T-cell (primary cell): ENCODE measurements around the gene SMIM20. TPM values are rescaled to one million over a fixed set of nuclear protein-coding genes. Genes with fewer than 3 reads are reported as not detected.

ENCODE experiments used
- ATAC-seq, 4 experiments: fragments of 200-7000 bp in 3 of 4; fragments of 150-1000 bp in 1 of 4; cut with Tn5 transposase; replicated peaks in 1 of 4; 1 replicate in 3 of 4; 2 replicates in 1 of 4; pipeline ENCODE4 v1.10.0; 2021; ENCODE audit warnings: moderate library complexity in 3 of 4, mild to moderate bottlenecking in 2 of 4, moderate number of reproducible peaks in 1 of 4
- CTCF ChIA-PET, 2 donors: fragments of 300-600 bp; sonication (Branson Sonifier 250); formaldehyde crosslinking; loops; one replicate each; lab custom pipeline; 2022; ENCODE audit warnings: antibody characterized with exemption in 2 of 2; lab: Charles Lee
- POLR2A ChIA-PET, 2 donors: fragments of 300-600 bp; sonication (Branson Sonifier 250); formaldehyde crosslinking; loops; one replicate each; lab custom pipeline; 2022; ENCODE audit warnings: antibody characterized with exemption in 2 of 2; lab: Charles Lee
- DNase-seq, 35 experiments: peaks; one replicate each; pipeline versions ENCODE4 v3.0.0 to v3.0.0-alpha.2; 2013 to 2023
- H3K27ac ChIP-seq: one replicate; pipeline ENCODE4 v1.5.1; 2013; ENCODE audit warnings: low read length
- H3K27me3 ChIP-seq, 2 experiments: replicated peaks in 1 of 2; 1 replicate in 1 of 2; 2 replicates in 1 of 2; pipeline versions ENCODE4 v1.6.1 to v1.7.0; 2013; ENCODE audit warnings: low read length in 1 of 2, mixed read lengths in 1 of 2; ENCODE audit not compliant: control insufficient read depth in 2 of 2, insufficient read depth in 2 of 2; ENCODE audit errors: extremely low read depth in 1 of 2
- H3K36me3 ChIP-seq, 2 donors: 1 replicate in 1 of 2; 2 replicates in 1 of 2; pipeline versions ENCODE4 v1.6.1 to v1.7.0; 2013; ENCODE audit warnings: low read length in 1 of 2; ENCODE audit not compliant: control insufficient read depth in 2 of 2, insufficient read depth in 1 of 2; ENCODE audit errors: extremely low read depth in 1 of 2
- H3K4me1 ChIP-seq, 2 experiments: 1 replicate in 1 of 2; 2 replicates in 1 of 2; pipeline versions ENCODE4 v1.6.1 to v1.7.0; 2013; ENCODE audit warnings: low read length in 2 of 2, mixed read lengths in 1 of 2; ENCODE audit not compliant: insufficient read depth in 2 of 2, control insufficient read depth in 1 of 2; ENCODE audit errors: extremely low read depth in 1 of 2
- H3K4me3 ChIP-seq, 2 donors: 1 replicate in 1 of 2; 2 replicates in 1 of 2; pipeline versions ENCODE4 v1.5.1 to v1.7.0; 2013; ENCODE audit warnings: mild to moderate bottlenecking in 2 of 2, low read length in 1 of 2, moderate library complexity in 1 of 2; ENCODE audit not compliant: control insufficient read depth in 1 of 2; ENCODE audit errors: extremely low read depth in 1 of 2
- H3K9me3 ChIP-seq: 2 replicates; pipeline ENCODE4 v1.7.0; 2013
- H3K27ac Mint-ChIP-seq, 2 donors: one replicate each; pipeline ENCODE4 v1.8.0; 2020 to 2021; ENCODE audit warnings: mild to moderate bottlenecking in 2 of 2, mixed read lengths in 2 of 2
- H3K27me3 Mint-ChIP-seq, 2 donors: one replicate each; pipeline ENCODE4 v1.8.0; 2021 to 2022; ENCODE audit warnings: mixed read lengths in 2 of 2
- H3K36me3 Mint-ChIP-seq: one replicate; pipeline ENCODE4 v1.8.0; 2021; ENCODE audit warnings: mixed read lengths
- H3K4me1 Mint-ChIP-seq, 3 donors: one replicate each; pipeline ENCODE4 v1.8.0; 2020 to 2022; ENCODE audit warnings: mixed read lengths in 3 of 3, mild to moderate bottlenecking in 1 of 3
- H3K4me3 Mint-ChIP-seq, 3 donors: one replicate each; pipeline ENCODE4 v1.8.0; 2020 to 2022; ENCODE audit warnings: mild to moderate bottlenecking in 3 of 3, mixed read lengths in 3 of 3, moderate library complexity in 3 of 3
- H3K9me3 Mint-ChIP-seq, 3 donors: one replicate each; pipeline ENCODE4 v1.8.0; 2020 to 2022; ENCODE audit warnings: mixed read lengths in 3 of 3
- WGBS: methylation state at CpG from one replicate; pipeline ENCODE4 v1.1.5; 2013; ENCODE audit warnings: missing lambda C conversion rate; ENCODE audit not compliant: insufficient coverage; 5-methylcytosine and 5-hydroxymethylcytosine counted together
- total RNA-seq, 35 experiments: library from RNA in 6 of 35; stranded (reverse) in 6 of 35; fragments of 120-200 nt in 1 of 35; gene quantifications; one replicate each; pipeline versions ENCODE4 v1.2.1 to v1.2.4 and lab custom pipeline; 2013 to 2026

Gene SMIM20
- total RNA-seq, 5 donors from 2014 or later (not counting 1 experiment from before 2014, with no cell fraction given) = 13.1 to 19.1 (median 16.0) TPM

DNA sequence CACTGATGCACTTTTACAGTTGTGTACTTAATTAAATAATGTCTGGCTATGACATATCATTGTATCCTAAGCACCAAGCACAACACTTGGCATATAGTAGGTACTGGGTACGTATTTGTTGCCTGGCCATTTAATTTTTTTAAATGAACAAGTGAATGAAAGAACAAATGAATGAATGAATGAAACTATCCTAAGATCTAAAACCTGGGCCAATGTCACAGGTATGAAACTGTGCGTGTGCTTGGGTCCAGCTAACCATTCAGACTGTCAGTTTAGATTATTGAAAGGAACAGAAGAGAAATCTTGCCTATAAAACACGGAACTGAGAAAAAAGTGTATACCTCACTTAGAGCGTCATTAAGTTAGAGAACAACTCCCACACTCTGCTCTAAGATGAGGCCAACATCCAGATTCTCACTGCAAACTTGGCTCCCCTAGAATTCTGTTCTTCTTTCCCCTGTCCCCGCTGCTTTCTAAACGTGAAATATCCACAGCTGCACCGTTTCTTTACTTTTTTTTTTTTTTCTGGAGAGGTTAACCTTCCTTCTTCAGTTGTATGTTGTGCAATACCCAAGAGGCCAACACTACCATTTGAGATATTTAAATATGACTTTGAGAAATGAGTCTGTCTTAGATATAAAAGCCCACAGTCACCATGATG, 33.9 kb upstream of the SMIM20 start:
- no peaks in the 10 kb centered on the region for H3K27me3 ChIP-seq
- ATAC-seq (no peak), DNase-seq (no peak)
- ChIA-PET POLR2A (no interaction called here), CTCF (no interaction called here)
- H3K9me3 ChIP-seq = no peaks in the 10 kb centered on the region
- H3K36me3 ChIP-seq = no peaks in the 10 kb centered on the region
- H3K27ac Mint-ChIP-seq = no peak overlapping the region
- H3K4me3 ChIP-seq = no peak overlapping the region
- H3K27me3 Mint-ChIP-seq = peaks cover 3 to 13% of the 10 kb centered on the region in 2 donors
- H3K4me1 ChIP-seq = no peaks in the 10 kb centered on the region
- no peak overlapping the region for H3K27ac ChIP-seq
- H3K4me3 Mint-ChIP-seq = no peak overlapping the region
- H3K9me3 Mint-ChIP-seq = peaks cover 0 to 9% (median 0%) of the 10 kb centered on the region in 3 donors
- peaks cover 0 to 3% (median 0%) of the 10 kb centered on the region in 3 donors for H3K4me1 Mint-ChIP-seq
- H3K36me3 Mint-ChIP-seq = peaks cover 4% of the 10 kb centered on the region
- whole genome bisulfite sequencing = 80% methylated on average over 1 of the region's 7 CpGs

DNA sequence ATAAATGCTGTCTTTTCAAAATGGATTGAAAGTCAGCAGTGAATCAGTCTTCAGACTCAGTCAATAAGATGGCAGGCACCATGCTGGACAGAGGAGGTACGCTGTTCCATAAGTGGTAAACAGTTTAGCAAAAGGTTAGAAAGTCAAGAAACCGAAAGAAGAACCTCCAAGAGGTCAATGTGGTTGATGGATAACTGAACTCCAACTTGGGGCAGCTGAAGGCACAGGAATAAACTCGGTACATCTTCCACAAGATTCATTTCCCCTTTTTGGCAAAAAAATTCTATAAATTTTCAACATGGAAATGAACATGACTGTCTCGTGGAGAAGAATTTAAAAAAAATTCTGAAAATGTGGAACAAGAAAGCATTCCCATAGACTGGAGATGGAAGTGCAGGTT, 32.8 kb upstream of the SMIM20 start:
- Mint-ChIP-seq H3K27ac (no peak overlapping the region), H3K4me1 (peaks cover 0 to 3% (median 0%) of the 10 kb centered on the region in 3 donors), H3K4me3 (no peak overlapping the region), H3K9me3 (peaks cover 0 to 9% (median 0%) of the 10 kb centered on the region in 3 donors), H3K36me3 (peaks cover 4% of the 10 kb centered on the region), H3K27me3 (peaks cover 3 to 13% of the 10 kb centered on the region in 2 donors)
- Histone ChIP-seq H3K27me3 (no peaks in the 10 kb centered on the region), H3K36me3 (no peaks in the 10 kb centered on the region), H3K4me3 (no peak overlapping the region), H3K9me3 (no peaks in the 10 kb centered on the region), H3K4me1 (no peaks in the 10 kb centered on the region), H3K27ac (no peak overlapping the region)
- WGBS = no CpG with 5 or more reads among the region's 4 CpGs
- CTCF ChIA-PET = no interaction called here
- DNase-seq = no peak
- ATAC-seq = no peak
- POLR2A ChIA-PET = interaction anchor here in 1 of 2 donors (0.6 to 0.7 kb wide), 2 partner anchors 27 to 32 kb away, joined by 3 read pairs; no protein-coding TSS in a partner anchor

DNA sequence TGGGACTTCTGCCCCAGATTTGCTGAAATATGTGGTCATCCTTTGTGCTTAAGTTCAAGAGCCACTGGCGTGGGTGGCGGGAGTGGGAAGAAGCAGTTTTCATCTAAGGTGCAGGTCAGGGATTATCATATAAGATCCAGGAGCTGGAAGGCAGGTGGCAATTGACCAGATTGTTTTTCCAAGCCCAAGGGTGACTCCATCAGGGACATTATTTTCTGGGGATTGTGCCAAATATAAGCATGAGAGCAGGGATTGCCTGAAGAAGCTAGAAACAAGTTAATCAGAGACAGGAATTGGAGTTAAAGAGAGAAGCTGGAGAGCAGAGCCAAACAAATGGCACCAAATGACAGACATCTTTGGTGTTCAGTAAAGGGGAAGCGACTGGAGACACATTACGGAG, 31.8 kb upstream of the SMIM20 start:
- Mint-ChIP-seq H3K9me3 (peaks cover 0 to 9% (median 0%) of the 10 kb centered on the region in 3 donors), H3K36me3 (peaks cover 4% of the 10 kb centered on the region), H3K27ac (no peak overlapping the region), H3K4me3 (no peak overlapping the region), H3K4me1 (peaks cover 0 to 3% (median 0%) of the 10 kb centered on the region in 3 donors), H3K27me3 (peaks cover 3 to 17% of the 10 kb centered on the region in 2 donors)
- WGBS = 96% methylated on average over 4 of the region's 4 CpGs
- CTCF ChIA-PET = no interaction called here
- no peak overlapping the region for H3K27ac ChIP-seq
- POLR2A ChIA-PET = no interaction called here
- H3K27me3 ChIP-seq = no peaks in the 10 kb centered on the region
- H3K4me1 ChIP-seq = no peaks in the 10 kb centered on the region
- ATAC-seq (no peak), DNase-seq (no peak)
- no peaks in the 10 kb centered on the region for H3K36me3 ChIP-seq
- no peak overlapping the region for H3K4me3 ChIP-seq
- no peaks in the 10 kb centered on the region for H3K9me3 ChIP-seq

DNA sequence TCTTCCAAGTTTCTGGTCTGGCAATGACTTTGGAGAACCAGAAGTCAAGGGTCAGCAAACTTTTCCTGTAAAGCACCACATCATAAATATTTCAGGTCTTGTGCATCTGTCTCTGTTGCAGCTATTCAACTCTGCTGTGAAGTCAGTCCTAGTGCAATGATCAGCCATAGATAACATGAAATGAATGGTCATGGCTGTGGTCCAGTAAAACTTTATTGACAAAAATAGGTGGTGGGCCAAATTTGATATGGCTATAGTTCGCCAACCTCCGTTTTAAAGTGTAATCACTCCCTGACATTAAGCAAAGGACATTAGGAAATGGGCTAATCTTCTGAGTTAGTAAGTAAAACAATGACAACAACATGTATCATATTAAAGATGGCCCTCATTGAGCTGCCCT, 30.5 kb upstream of the SMIM20 start:
- ChIA-PET POLR2A (no interaction called here), CTCF (no interaction called here)
- no peak overlapping the region for H3K4me3 Mint-ChIP-seq
- Histone ChIP-seq H3K4me1 (no peaks in the 10 kb centered on the region), H3K36me3 (no peaks in the 10 kb centered on the region), H3K27me3 (no peaks in the 10 kb centered on the region), H3K9me3 (no peaks in the 10 kb centered on the region), H3K27ac (no peak overlapping the region), H3K4me3 (no peak overlapping the region)
- H3K36me3 Mint-ChIP-seq = peaks cover 4% of the 10 kb centered on the region
- ATAC-seq (no peak), DNase-seq (no peak)
- no peak overlapping the region for H3K27ac Mint-ChIP-seq
- H3K4me1 Mint-ChIP-seq = peaks cover 0 to 3% (median 0%) of the 10 kb centered on the region in 3 donors
- WGBS = no CpG with 5 or more reads among the region's 2 CpGs
- peaks cover 0 to 9% (median 0%) of the 10 kb centered on the region in 3 donors for H3K9me3 Mint-ChIP-seq
- H3K27me3 Mint-ChIP-seq = peaks cover 3 to 17% of the 10 kb centered on the region in 2 donors

DNA sequence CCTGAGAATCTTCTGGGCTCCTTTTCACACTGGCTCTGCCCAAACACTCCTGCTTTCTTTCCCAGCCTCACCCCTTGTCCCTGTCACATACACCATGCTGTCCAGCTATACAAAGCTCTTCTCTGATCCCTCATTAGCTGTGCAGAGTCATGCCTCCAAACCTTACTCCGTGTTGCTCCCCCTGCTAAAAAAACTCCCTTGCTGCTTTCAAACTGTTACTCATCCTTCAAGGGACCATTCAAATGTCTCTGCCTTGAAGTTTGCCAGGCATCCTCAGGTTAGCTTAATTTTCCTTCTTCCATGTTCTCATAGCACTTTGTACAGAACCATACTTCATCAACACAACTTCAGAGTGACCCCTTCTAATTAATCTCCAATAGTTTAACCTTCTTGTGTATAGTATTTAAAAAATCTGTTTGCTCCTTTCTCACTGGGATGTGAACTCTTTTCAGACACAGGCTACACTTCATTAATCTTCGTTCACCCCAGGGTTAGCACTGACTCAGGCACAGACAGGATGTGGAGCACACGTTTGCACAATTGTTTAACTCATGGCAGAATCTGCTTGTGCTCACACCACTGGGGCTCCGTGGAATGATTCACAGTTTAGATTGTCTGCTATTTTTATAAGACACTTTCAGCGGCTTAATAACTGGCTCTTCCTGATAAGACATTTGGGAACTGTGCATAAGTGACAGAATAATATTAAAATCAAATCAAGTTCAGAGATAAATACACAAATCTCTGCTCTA, 29.8 kb upstream of the SMIM20 start:
- H3K27me3 ChIP-seq = no peaks in the 10 kb centered on the region
- CTCF ChIA-PET = no interaction called here
- H3K4me3 ChIP-seq = no peak overlapping the region
- no peaks in the 10 kb centered on the region for H3K9me3 ChIP-seq
- peaks cover 0 to 3% (median 0%) of the 10 kb centered on the region in 3 donors for H3K4me1 Mint-ChIP-seq
- WGBS = 29% methylated on average over 2 of the region's 5 CpGs
- peaks cover 4% of the 10 kb centered on the region for H3K36me3 Mint-ChIP-seq
- peaks cover 0 to 9% (median 0%) of the 10 kb centered on the region in 3 donors for H3K9me3 Mint-ChIP-seq
- H3K36me3 ChIP-seq = no peaks in the 10 kb centered on the region
- no peak overlapping the region for H3K27ac ChIP-seq
- H3K27me3 Mint-ChIP-seq = peaks cover 3 to 17% of the 10 kb centered on the region in 2 donors
- DNase-seq (no peak), ATAC-seq (peak in 1 of 4 experiments; percentile 40)
- H3K27ac Mint-ChIP-seq = no peak overlapping the region
- POLR2A ChIA-PET = no interaction called here
- no peaks in the 10 kb centered on the region for H3K4me1 ChIP-seq
- H3K4me3 Mint-ChIP-seq = no peak overlapping the region

DNA sequence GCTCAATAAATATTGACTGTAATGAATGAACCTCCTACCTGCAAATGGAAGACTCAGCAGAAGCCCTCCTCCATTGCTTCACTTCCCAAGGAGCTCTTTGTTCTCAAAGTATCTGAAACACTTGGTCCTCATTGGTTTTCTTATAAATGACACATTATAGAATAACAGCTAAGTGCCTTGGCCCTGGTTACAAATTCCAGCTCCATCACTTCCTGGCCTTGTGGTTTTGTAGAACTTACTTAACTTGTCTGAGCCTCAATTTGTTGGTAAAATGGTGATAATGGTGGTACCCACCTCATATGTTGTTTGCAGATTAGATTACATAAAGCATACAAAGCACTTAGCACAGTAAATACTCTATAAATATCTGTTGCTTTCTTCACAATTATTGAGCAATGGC, 25.2 kb upstream of the SMIM20 start:
- ATAC-seq (no peak), DNase-seq (no peak)
- Mint-ChIP-seq H3K4me3 (no peak overlapping the region), H3K27me3 (peaks cover 0 to 4% of the 10 kb centered on the region in 2 donors), H3K36me3 (no peaks in the 10 kb centered on the region), H3K9me3 (no peaks in the 10 kb centered on the region), H3K4me1 (peaks cover 0 to 3% (median 0%) of the 10 kb centered on the region in 3 donors), H3K27ac (no peak overlapping the region)
- Histone ChIP-seq H3K4me3 (no peak overlapping the region), H3K36me3 (no peaks in the 10 kb centered on the region), H3K9me3 (no peaks in the 10 kb centered on the region), H3K4me1 (no peaks in the 10 kb centered on the region), H3K27me3 (no peaks in the 10 kb centered on the region), H3K27ac (no peak overlapping the region)
- CTCF ChIA-PET = interaction anchor here (0.6 kb wide), 2 partner anchors 53 to 236 kb away, joined by 3 to 4 read pairs; no protein-coding TSS in a partner anchor
- POLR2A ChIA-PET = no interaction called here
